K562 (cell line): Measurements from ENCODE around the gene DPP9. TPM values are rescaled to one million over a fixed set of nuclear protein-coding genes. Genes with fewer than 3 reads are reported as not detected.
A peak's percentile ranks its signal among the peaks of the same experiment; 100 is the strongest.

Experiments
- ATAC-seq: fragments of 200-7000 bp; cut with Tn5 transposase; 3 replicates; pipeline ENCODE4 v1.9.1; 2020; ENCODE audit warnings: moderate library complexity
- BruUV-seq: library from RNA; stranded (reverse); fragments of 400-500 nt; replicated peaks from 2 replicates; lab custom pipeline; 2021; lab: Mats Ljungman, UMichigan
- CTCF ChIA-PET: fragments of 300-600 bp; formaldehyde crosslinking; extraction: SDS; loops from one replicate; lab custom pipeline; 2021; ENCODE audit warnings: low intra/inter-chr PET ratio; lab: Yijun Ruan, JAX
- POLR2A ChIA-PET: fragments of 300-600, 350-650 bp; sonication (Branson Sonifier 250); formaldehyde crosslinking; extraction: SDS; loops from one replicate; lab custom pipeline; 2021; ENCODE audit warnings: antibody characterized with exemption, inconsistent platforms; lab: Yijun Ruan, JAX
- DNase-seq, 4 experiments: peaks; one replicate each; pipeline versions ENCODE4 v3.0.0 to v3.0.0-alpha.2; 2011 to 2018; ENCODE audit warnings: low spot score in 3 of 4, mixed read lengths in 3 of 4; ENCODE audit errors: extremely low read depth in 1 of 4
- FAIRE-seq: peaks from 2 replicates; lab custom pipeline; 2011; peaks lifted over from hg19 to GRCh38; lab: Jason Lieb, UNC
- H2AFZ ChIP-seq: 2 replicates; pipeline ENCODE4 v1.6.0; 2011; ENCODE audit warnings: low read depth, low read length, control low read depth, inconsistent platforms
- H3K27ac ChIP-seq: fragments of 200-600 bp; 3 replicates; pipeline ENCODE4 v1.8.0; 2011; ENCODE audit warnings: low read depth, mild to moderate bottlenecking, control low read depth, inconsistent platforms, low read length, moderate library complexity, mixed read lengths; ENCODE audit errors: extremely low read depth
- H3K27me3 ChIP-seq, 2 experiments: fragments of 300-600 bp in 1 of 2; 2 replicates in 1 of 2; 3 replicates in 1 of 2; pipeline versions ENCODE4 v1.6.0 to v1.8.0; 2011; ENCODE audit warnings: inconsistent platforms in 2 of 2, low read length in 2 of 2, mild to moderate bottlenecking in 1 of 2, mixed read lengths in 1 of 2, moderate library complexity in 1 of 2; ENCODE audit not compliant: control insufficient read depth in 2 of 2, insufficient read depth in 2 of 2
- H3K36me3 ChIP-seq: fragments of 300-600 bp; 3 replicates; pipeline ENCODE4 v1.8.0; 2011; ENCODE audit warnings: mild to moderate bottlenecking, low read length, inconsistent platforms; ENCODE audit not compliant: control insufficient read depth, insufficient read depth
- H3K4me1 ChIP-seq, 2 experiments: fragments of 200-600 bp in 1 of 2; replicated peaks in 1 of 2; 2 replicates in 1 of 2; 3 replicates in 1 of 2; pipeline versions ENCODE4 v1.5.1 to v1.8.0; 2011; ENCODE audit warnings: inconsistent platforms in 2 of 2, low read length in 2 of 2, mild to moderate bottlenecking in 1 of 2, mixed read lengths in 1 of 2, moderate library complexity in 1 of 2; ENCODE audit not compliant: control insufficient read depth in 2 of 2, insufficient read depth in 2 of 2
- H3K4me2 ChIP-seq: 2 replicates; pipeline ENCODE4 v1.6.1; 2011; ENCODE audit warnings: low read length, control low read depth, inconsistent platforms, mixed read lengths; ENCODE audit not compliant: insufficient read depth
- H3K4me3 ChIP-seq: fragments of 200-600 bp; sonication (generic), shearing (Covaris generic); 2 replicates; pipeline ENCODE4 v1.5.1; 2016; ENCODE audit warnings: control low read depth, inconsistent platforms
- H3K79me2 ChIP-seq: fragments of 200-600 bp; 3 replicates; pipeline ENCODE4 v1.8.0; 2011; ENCODE audit warnings: low read length, inconsistent platforms; ENCODE audit not compliant: control insufficient read depth, insufficient read depth
- H3K9ac ChIP-seq, 2 experiments: 2 replicates each; pipeline versions ENCODE4 v1.6.0 to v1.6.1; 2011; ENCODE audit warnings: low read depth in 2 of 2, low read length in 2 of 2, control low read depth in 1 of 2, inconsistent platforms in 1 of 2, mild to moderate bottlenecking in 1 of 2, mixed read lengths in 1 of 2; ENCODE audit not compliant: insufficient read depth in 1 of 2
- H3K9me1 ChIP-seq: one replicate; pipeline ENCODE4 v1.6.0; 2011; ENCODE audit warnings: inconsistent platforms, mild to moderate bottlenecking, low read length, moderate library complexity; ENCODE audit not compliant: control insufficient read depth, insufficient read depth
- H3K9me3 ChIP-seq: replicated peaks from 2 replicates; pipeline ENCODE4 v1.5.1; 2011; ENCODE audit warnings: low read depth, low read length, inconsistent platforms; ENCODE audit not compliant: control insufficient read depth, insufficient read depth
- H4K20me1 ChIP-seq: replicated peaks from 2 replicates; pipeline ENCODE4 v1.6.1; 2011; ENCODE audit warnings: low read length, inconsistent platforms, mixed read lengths; ENCODE audit not compliant: control insufficient read depth, insufficient read depth
- POLR2B ChIP-seq: fragments of 450-650 bp; IDR thresholded peaks from 2 replicates; pipeline ENCODE4 v1.6.1; 2018; ENCODE audit warnings: low read depth; ENCODE audit not compliant: partially characterized antibody
- PTRF ChIP-seq: fragments of 450-650 bp; IDR thresholded peaks from 2 replicates; pipeline ENCODE4 v1.6.1; 2016; ENCODE audit warnings: mild to moderate bottlenecking, missing genetic modification characterization, missing compliant biosample characterization
- SETDB1 ChIP-seq: IDR thresholded peaks from one replicate; pipeline ENCODE4 v1.6.1; 2012; ENCODE audit warnings: low read length, control low read depth, inconsistent platforms
- TGIF2 ChIP-seq: sonication (generic); formaldehyde crosslinking; IDR thresholded peaks from 2 replicates; pipeline ENCODE4 v1.8.1; 2022; ENCODE audit warnings: mild to moderate bottlenecking, missing genetic modification reagents, moderate library complexity
- ZNF121 ChIP-seq: sonication (generic); formaldehyde crosslinking; conservative IDR thresholded peaks from 2 replicates; pipeline ENCODE4 v1.8.0; 2022; ENCODE audit warnings: missing genetic modification reagents
- ZNF57 ChIP-seq: fragments of 450-650 bp; formaldehyde crosslinking; IDR thresholded peaks from 2 replicates; pipeline ENCODE4 v1.4.0; 2020; ENCODE audit warnings: mild to moderate bottlenecking, moderate library complexity
- ZNF696 ChIP-seq: fragments of 250-450 bp; sonication (Bioruptor Pico); conservative IDR thresholded peaks from 2 replicates; pipeline ENCODE4 v1.4.0; 2020; ENCODE audit warnings: mild to moderate bottlenecking, moderate library complexity
- ZNF785 ChIP-seq: fragments of 250-450 bp; sonication (Bioruptor Pico); IDR thresholded peaks from 2 replicates; pipeline ENCODE4 v1.4.0; 2020; ENCODE audit warnings: mild to moderate bottlenecking
- WGBS: fragments of 100-300 bp; shearing (Covaris generic); methylation state at CpG from one replicate; pipeline ENCODE4 v1.1.6; 2016; ENCODE audit warnings: low coverage, mixed read lengths; ENCODE audit not compliant: insufficient coverage; ENCODE audit errors: missing lambda C conversion rate; 5-methylcytosine and 5-hydroxymethylcytosine counted together
- in situ Hi-C: fragments of 300-500 bp; cut with MboI; formaldehyde crosslinking; loops from 4 replicates; pipeline ENCODE4 v1.15.0; 2018; ENCODE audit warnings: inconsistent platforms, mixed read lengths
- intact Hi-C: fragments of 100-400 bp; cut with micrococcal nuclease; formaldehyde crosslinking; loops from 2 replicates; pipeline ENCODE4 v1.14.2; 2022
- polyA plus RNA-seq, 8 experiments: library from polyadenylated mRNA; depleted of rRNA in 4 of 8; stranded (reverse) in 5 of 8; unstranded in 3 of 8; fragments of >200 nt; fragmentation: Nextera tagmentation in 2 of 8; fragmentation: Illumina TruSeq in 1 of 8; extraction: Ambion mirVana in 2 of 8; extraction: Trizol in 1 of 8; gene quantifications; 2 replicates each; pipeline versions ENCODE4 v1.2.1 to v1.2.3, GENCODE V29; 2011 to 2014; ENCODE audit warnings: inconsistent platforms in 1 of 8, missing spikeins in 1 of 8
- total RNA-seq, 7 experiments: library from RNA; depleted of rRNA in 6 of 7; stranded (reverse); fragments of >200 nt in 6 of 7; fragmentation: Illumina TruSeq in 2 of 7; extraction: Trizol in 2 of 7; gene quantifications; 2 replicates each; pipeline versions ENCODE4 v1.2.1 to v1.2.3, GENCODE V29; 2011 to 2021; ENCODE audit warnings: low replicate concordance in 1 of 7

The DPP9 gene
- total and polyA plus RNA-seq, 9 of the 15 experiments (the other 6 are each of a cell fraction or from before 2014, with no cell fraction given) = 0.90 to 66.7 (median 24.5) TPM

GRCh38 chr19:4673726-4674125 is 49.9 kb downstream of the DPP9 start:
- Histone ChIP-seq H3K27me3 (no peaks in the 10 kb centered on the region), H3K4me1 (peaks cover 16 to 47% of the 10 kb centered on the region in 2 experiments; a peak in 4 of 5 replicates), H3K4me3 (no peak overlapping the region), H3K4me2 (no peak overlapping the region), H3K9ac (no peak overlapping the region), H3K79me2 (peaks cover 15% of the 10 kb centered on the region), H3K36me3 (peaks cover 32% of the 10 kb centered on the region; the same call in 2 of the 3 replicates), H3K9me3 (no peaks in the 10 kb centered on the region), H2AFZ (no peak overlapping the region), H3K9me1 (no peaks in the 10 kb centered on the region), H3K27ac (no peak overlapping the region), H4K20me1 (no peaks in the 10 kb centered on the region; the same call in 1 of the 2 replicates)
- FAIRE-seq (no peak), ATAC-seq (no peak), DNase-seq (no peak)
- WGBS = 77% methylated on average over 4 of the region's 4 CpGs
- ChIA-PET CTCF (no interaction called here), POLR2A (interaction anchor here (0.6 to 1.4 kb wide), 4 partner anchors 15 to 91 kb away, joined by 3 to 5 read pairs (median 4); no protein-coding TSS in a partner anchor)
- in situ Hi-C loops = no loop called here
- no peak for TF ChIP-seq ZNF57
- TF ChIP-seq ZNF696 (CRISPR knock-in tag) = no peak
- peak; percentile 61 for TF ChIP-seq ZNF121 (CRISPR knock-in tag)
- TF ChIP-seq SETDB1 = no peak
- BruUV-seq = no TSS peak
- intact Hi-C loops = no loop called here

- no peak overlapping the region for H3K4me3 ChIP-seq
- H3K4me2 ChIP-seq = no peak overlapping the region
- POLR2A ChIA-PET = interaction anchor here (0.6 to 1.4 kb wide), 4 partner anchors 10 to 29 kb away, joined by 3 to 5 read pairs (median 4); no protein-coding TSS in a partner anchor
- H3K4me1 ChIP-seq = peaks cover 12 to 42% of the 10 kb centered on the region in 2 experiments; a peak in 4 of 5 replicates
- H3K36me3 ChIP-seq = peaks cover 33% of the 10 kb centered on the region
- TF ChIP-seq TGIF2 (CRISPR knock-in tag) (no peak), ZNF785 (CRISPR knock-in tag) (no peak), PTRF (tag) (no peak), POLR2B (no peak)
- H3K27ac ChIP-seq = no peak overlapping the region
- no TSS peak for BruUV-seq
- CTCF ChIA-PET = no interaction called here
- no peaks in the 10 kb centered on the region for H3K27me3 ChIP-seq
- DNase-seq = no peak
- no peaks in the 10 kb centered on the region for H3K9me3 ChIP-seq
- no peaks in the 10 kb centered on the region for H3K9me1 ChIP-seq
- FAIRE-seq = no peak
- H4K20me1 ChIP-seq = no peaks in the 10 kb centered on the region; the same call in 1 of the 2 replicates
- intact Hi-C loops (no loop called here), in situ Hi-C loops (no loop called here)
- peaks cover 20% of the 10 kb centered on the region for H3K79me2 ChIP-seq
- ATAC-seq = no peak
- no peak overlapping the region for H2AFZ ChIP-seq
- H3K9ac ChIP-seq = no peak overlapping the region
- WGBS = 36% methylated on average over 4 of the region's 4 CpGs
Observed at GRCh38 chr19:4673216-4673615, 50.4 kb downstream of the DPP9 start.
